CD4-positive, alpha-beta memory T cell (primary cell): Measurements from ENCODE around the gene CD86. TPM values are rescaled to one million over a fixed set of nuclear protein-coding genes. Genes with fewer than 3 reads are reported as not detected.
A peak's percentile ranks its signal among the peaks of the same experiment; 100 is the strongest.

ENCODE experiments used
- CTCF ChIA-PET: fragments of 350-600 bp; sonication (Branson Sonifier 250); formaldehyde crosslinking; loops from one replicate; lab custom pipeline; 2021; ENCODE audit warnings: inconsistent platforms; ENCODE audit not compliant: partially characterized antibody; lab: Charles Lee
- POLR2A ChIA-PET: fragments of 350-600 bp; sonication (Branson Sonifier 250); formaldehyde crosslinking; loops from one replicate; lab custom pipeline; 2021; ENCODE audit not compliant: partially characterized antibody; lab: Charles Lee
- DNase-seq, 5 donors: peaks; one replicate each; pipeline versions ENCODE4 v3.0.0 to v3.0.0-alpha.2; 2020 to 2022; ENCODE audit warnings: mixed read lengths in 1 of 5
- H3K27ac ChIP-seq: one replicate; pipeline ENCODE4 v1.7.0; 2013; ENCODE audit warnings: low read depth, low read length
- H3K27me3 ChIP-seq: 2 replicates; pipeline ENCODE4 v1.7.0; 2013; ENCODE audit warnings: mild to moderate bottlenecking, low read length, moderate library complexity; ENCODE audit not compliant: insufficient read depth
- H3K36me3 ChIP-seq: 2 replicates; pipeline ENCODE4 v1.7.0; 2013; ENCODE audit warnings: mild to moderate bottlenecking, low read length, moderate library complexity; ENCODE audit not compliant: insufficient read depth
- H3K4me1 ChIP-seq: 2 replicates; pipeline ENCODE4 v1.7.0; 2013; ENCODE audit warnings: mild to moderate bottlenecking, low read length, moderate library complexity; ENCODE audit not compliant: insufficient read depth
- H3K4me3 ChIP-seq, 2 donors: one replicate each; pipeline ENCODE4 v1.7.0; 2013; ENCODE audit warnings: low read length in 2 of 2, mild to moderate bottlenecking in 1 of 2
- H3K9me3 ChIP-seq, 2 donors: one replicate each; pipeline ENCODE4 v1.7.0; 2013; ENCODE audit warnings: low read length in 2 of 2, control low read depth in 1 of 2; ENCODE audit not compliant: control insufficient read depth in 1 of 2
- H3K27ac Mint-ChIP-seq, 7 donors: one replicate each; pipeline ENCODE4 v1.8.0; 2020 to 2021; ENCODE audit warnings: mixed read lengths in 7 of 7, mild to moderate bottlenecking in 6 of 7, inconsistent platforms in 3 of 7, moderate library complexity in 3 of 7
- H3K27me3 Mint-ChIP-seq, 2 donors: one replicate each; pipeline ENCODE4 v1.8.0; 2020 to 2021; ENCODE audit warnings: mixed read lengths in 2 of 2
- H3K36me3 Mint-ChIP-seq, 2 donors: one replicate each; pipeline ENCODE4 v1.8.0; 2020 to 2021; ENCODE audit warnings: mixed read lengths in 2 of 2, inconsistent platforms in 1 of 2, mild to moderate bottlenecking in 1 of 2
- H3K4me1 Mint-ChIP-seq, 4 donors: one replicate each; pipeline ENCODE4 v1.8.0; 2020 to 2021; ENCODE audit warnings: mixed read lengths in 4 of 4, mild to moderate bottlenecking in 1 of 4
- H3K4me3 Mint-ChIP-seq, 8 donors: one replicate each; pipeline ENCODE4 v1.8.0; 2020 to 2021; ENCODE audit warnings: mixed read lengths in 8 of 8, mild to moderate bottlenecking in 7 of 8, moderate library complexity in 6 of 8, inconsistent platforms in 3 of 8
- H3K9me3 Mint-ChIP-seq, 8 donors: one replicate each; pipeline ENCODE4 v1.8.0; 2020 to 2021; ENCODE audit warnings: mixed read lengths in 8 of 8, mild to moderate bottlenecking in 5 of 8, inconsistent platforms in 3 of 8, moderate library complexity in 1 of 8
- intact Hi-C: fragments of 100-400 bp; cut with micrococcal nuclease; formaldehyde crosslinking; loops from one replicate; pipeline ENCODE4 v1.15.1; 2023
- polyA plus RNA-seq, 2 donors: library from polyadenylated mRNA; unstranded; fragments of 300-500 nt; fragmentation: Illumina TruSeq; gene quantifications; one replicate each; pipeline ENCODE4 v1.2.3, GENCODE V29; 2021
- total RNA-seq, 2 experiments: library from RNA; stranded (reverse); gene quantifications; one replicate each; pipeline ENCODE4 v1.2.3, GENCODE V29; 2021

The CD86 gene
- total and polyA plus RNA-seq, 4 experiments from 2014 or later = 0.31 to 1.8 (median 0.90) TPM

GRCh38 chr3:122067588-122068240, 12.6 kb downstream of the CD86 start:
- H3K36me3 Mint-ChIP-seq = no peaks in the 10 kb centered on the region
- H3K27ac Mint-ChIP-seq = no peak overlapping the region
- no peak overlapping the region for H3K27ac ChIP-seq
- H3K27me3 Mint-ChIP-seq = peaks cover 1 to 6% of the 10 kb centered on the region in 2 donors
- H3K4me3 Mint-ChIP-seq = no peak overlapping the region
- H3K9me3 ChIP-seq = no peaks in the 10 kb centered on the region
- CTCF ChIA-PET = no interaction called here
- POLR2A ChIA-PET = no interaction called here
- H3K36me3 ChIP-seq = no peaks in the 10 kb centered on the region
- H3K4me1 ChIP-seq = no peaks in the 10 kb centered on the region
- H3K4me1 Mint-ChIP-seq = peaks cover 0 to 5% (median 2%) of the 10 kb centered on the region in 4 donors
- no peaks in the 10 kb centered on the region for H3K27me3 ChIP-seq
- intact Hi-C loops = no loop called here
- H3K4me3 ChIP-seq = no peak overlapping the region
- H3K9me3 Mint-ChIP-seq = peaks cover 0 to 4% (median 0%) of the 10 kb centered on the region in 8 donors
- no peak for DNase-seq

- Histone ChIP-seq H3K4me3 (no peak overlapping the region), H3K36me3 (no peaks in the 10 kb centered on the region), H3K27ac (no peak overlapping the region), H3K9me3 (no peaks in the 10 kb centered on the region), H3K27me3 (no peaks in the 10 kb centered on the region), H3K4me1 (peaks cover 6% of the 10 kb centered on the region)
- Mint-ChIP-seq H3K36me3 (no peaks in the 10 kb centered on the region), H3K27me3 (peaks cover 11 to 12% of the 10 kb centered on the region in 2 donors), H3K4me1 (peaks cover 0 to 4% (median 0%) of the 10 kb centered on the region in 4 donors), H3K27ac (no peak overlapping the region), H3K4me3 (no peak overlapping the region), H3K9me3 (peaks cover 0 to 9% (median 3%) of the 10 kb centered on the region in 8 donors)
- POLR2A ChIA-PET = no interaction called here
- no peak for DNase-seq
- intact Hi-C loops = no loop called here
- CTCF ChIA-PET = interaction anchor here (2.0 kb wide), 1 partner anchor 11 kb away, joined by 4 read pairs; no protein-coding TSS in a partner anchor
Observed at GRCh38 chr3:122074621-122075265, 19.6 kb downstream of the CD86 start.

GRCh38 chr3:122076491-122077292, 21.5 kb downstream of the CD86 start:
- Histone ChIP-seq H3K9me3 (no peaks in the 10 kb centered on the region), H3K4me3 (no peak overlapping the region), H3K27me3 (no peaks in the 10 kb centered on the region), H3K36me3 (no peaks in the 10 kb centered on the region), H3K27ac (no peak overlapping the region), H3K4me1 (peaks cover 6% of the 10 kb centered on the region)
- intact Hi-C loops = no loop called here
- CTCF ChIA-PET = no interaction called here
- Mint-ChIP-seq H3K9me3 (peaks cover 0 to 8% (median 3%) of the 10 kb centered on the region in 8 donors), H3K27me3 (peaks cover 15% of the 10 kb centered on the region in 2 donors), H3K36me3 (no peaks in the 10 kb centered on the region), H3K4me3 (no peak overlapping the region), H3K27ac (no peak overlapping the region), H3K4me1 (peaks cover 0 to 4% (median 0%) of the 10 kb centered on the region in 4 donors)
- no peak for DNase-seq
- POLR2A ChIA-PET = no interaction called here

GRCh38 chr3:122077293-122078234, 22.4 kb downstream of the CD86 start:
- no peak for DNase-seq
- H3K4me3 Mint-ChIP-seq = no peak overlapping the region
- H3K27me3 ChIP-seq = no peaks in the 10 kb centered on the region
- intact Hi-C loops = no loop called here
- H3K27ac ChIP-seq = no peak overlapping the region
- H3K4me1 ChIP-seq = peaks cover 6% of the 10 kb centered on the region
- H3K36me3 ChIP-seq = no peaks in the 10 kb centered on the region
- no peaks in the 10 kb centered on the region for H3K9me3 ChIP-seq
- H3K9me3 Mint-ChIP-seq = peaks cover 0 to 8% (median 2%) of the 10 kb centered on the region in 8 donors
- H3K4me1 Mint-ChIP-seq = peaks cover 0 to 4% (median 0%) of the 10 kb centered on the region in 4 donors
- ChIA-PET POLR2A (no interaction called here), CTCF (interaction anchor here (1.1 kb wide), 1 partner anchor 11 kb away, joined by 3 read pairs; no protein-coding TSS in a partner anchor)
- no peak overlapping the region for H3K4me3 ChIP-seq
- H3K27ac Mint-ChIP-seq = peak overlapping the region in 1 of 7 donors; percentile 9
- peaks cover 15% of the 10 kb centered on the region in 2 donors for H3K27me3 Mint-ChIP-seq
- H3K36me3 Mint-ChIP-seq = no peaks in the 10 kb centered on the region

- peaks cover 0 to 5% (median under 1%) of the 10 kb centered on the region in 8 donors for H3K9me3 Mint-ChIP-seq
- H3K27me3 ChIP-seq = no peaks in the 10 kb centered on the region
- H3K4me3 ChIP-seq = no peak overlapping the region
- ChIA-PET POLR2A (no interaction called here), CTCF (interaction anchor here (1.1 kb wide), 1 partner anchor 10 kb away, joined by 3 read pairs; no protein-coding TSS in a partner anchor)
- DNase-seq = no peak
- no peaks in the 10 kb centered on the region for H3K36me3 ChIP-seq
- H3K27ac ChIP-seq = no peak overlapping the region
- H3K27ac Mint-ChIP-seq = no peak overlapping the region
- peaks cover 12 to 14% of the 10 kb centered on the region in 2 donors for H3K27me3 Mint-ChIP-seq
- peaks cover 0 to 4% (median 0%) of the 10 kb centered on the region in 4 donors for H3K4me1 Mint-ChIP-seq
- peaks cover 6% of the 10 kb centered on the region for H3K4me1 ChIP-seq
- H3K9me3 ChIP-seq = no peaks in the 10 kb centered on the region
- no peak overlapping the region for H3K4me3 Mint-ChIP-seq
- intact Hi-C loops = no loop called here
- no peaks in the 10 kb centered on the region for H3K36me3 Mint-ChIP-seq
Observed at GRCh38 chr3:122078235-122078935, 23.2 kb downstream of the CD86 start.

GRCh38 chr3:122079524-122080206, 24.5 kb downstream of the CD86 start:
- no peaks in the 10 kb centered on the region for H3K9me3 ChIP-seq
- H3K9me3 Mint-ChIP-seq = no peaks in the 10 kb centered on the region
- intact Hi-C loops = no loop called here
- peaks cover 0 to 4% (median 0%) of the 10 kb centered on the region in 4 donors for H3K4me1 Mint-ChIP-seq
- CTCF ChIA-PET = no interaction called here
- H3K4me1 ChIP-seq = peaks cover 6% of the 10 kb centered on the region
- H3K4me3 ChIP-seq = no peak overlapping the region
- H3K36me3 ChIP-seq = no peaks in the 10 kb centered on the region
- POLR2A ChIA-PET = no interaction called here
- no peak for DNase-seq
- no peaks in the 10 kb centered on the region for H3K36me3 Mint-ChIP-seq
- no peak overlapping the region for H3K27ac ChIP-seq
- H3K27me3 Mint-ChIP-seq = peaks cover 12 to 14% of the 10 kb centered on the region in 2 donors
- no peak overlapping the region for H3K27ac Mint-ChIP-seq
- peak overlapping the region in 1 of 8 donors; percentile 7 for H3K4me3 Mint-ChIP-seq
- no peaks in the 10 kb centered on the region for H3K27me3 ChIP-seq
